Calu3 (cell line): ENCODE data around the gene NTRK2. TPM values are rescaled to one million over a fixed set of nuclear protein-coding genes. Genes with fewer than 3 reads are reported as not detected.

Experiments
- BruUV-seq: library from RNA; stranded (reverse); fragments of 400-500 nt; replicated peaks from 2 replicates; lab custom pipeline; 2021; lab: Mats Ljungman, UMichigan
- CTCF ChIA-PET: fragments of 300-600 bp; sonication (Branson Sonifier 250); formaldehyde crosslinking; loops from one replicate; lab custom pipeline; 2022; ENCODE audit warnings: antibody characterized with exemption; lab: Charles Lee
- DNase-seq: peaks from one replicate; pipeline ENCODE4 v3.0.0; 2022
- H3K27ac Mint-ChIP-seq: one replicate; pipeline ENCODE4 v1.8.0; 2022; ENCODE audit warnings: mixed read lengths; ENCODE audit not compliant: unreplicated experiment
- H3K27me3 Mint-ChIP-seq: one replicate; pipeline ENCODE4 v1.8.0; 2022; ENCODE audit warnings: mixed read lengths; ENCODE audit not compliant: unreplicated experiment
- H3K36me3 Mint-ChIP-seq: one replicate; pipeline ENCODE4 v1.8.0; 2022; ENCODE audit warnings: mild to moderate bottlenecking, moderate library complexity, mixed read lengths; ENCODE audit not compliant: insufficient read depth, unreplicated experiment
- H3K4me1 Mint-ChIP-seq: one replicate; pipeline ENCODE4 v1.8.0; 2022; ENCODE audit warnings: mild to moderate bottlenecking, low read depth, mixed read lengths; ENCODE audit not compliant: unreplicated experiment
- H3K4me3 Mint-ChIP-seq: one replicate; pipeline ENCODE4 v1.8.0; 2022; ENCODE audit warnings: mild to moderate bottlenecking, low read depth, moderate library complexity, mixed read lengths; ENCODE audit not compliant: unreplicated experiment
- H3K9me3 Mint-ChIP-seq: one replicate; pipeline ENCODE4 v1.8.0; 2022; ENCODE audit warnings: low read depth, mixed read lengths; ENCODE audit not compliant: unreplicated experiment
- intact Hi-C: fragments of 100-400 bp; cut with micrococcal nuclease; formaldehyde crosslinking; loops from one replicate; pipeline ENCODE4 v1.10.0; 2022; ENCODE audit not compliant: unreplicated experiment
- total RNA-seq: library from RNA; stranded (reverse); gene quantifications from 2 replicates; pipeline ENCODE4 v1.2.3, GENCODE V29; 2022
- TF ChIP-seq, protein P1 (sequence below): fragments of 200-600 bp; IDR thresholded peaks from one replicate; pipeline ENCODE4 v1.8.0; 2022; ENCODE audit warnings: antibody characterized with exemption; ENCODE audit not compliant: unreplicated experiment

The NTRK2 gene
- total RNA-seq, 1 experiment from 2014 or later: 2.1 TPM

DNA sequence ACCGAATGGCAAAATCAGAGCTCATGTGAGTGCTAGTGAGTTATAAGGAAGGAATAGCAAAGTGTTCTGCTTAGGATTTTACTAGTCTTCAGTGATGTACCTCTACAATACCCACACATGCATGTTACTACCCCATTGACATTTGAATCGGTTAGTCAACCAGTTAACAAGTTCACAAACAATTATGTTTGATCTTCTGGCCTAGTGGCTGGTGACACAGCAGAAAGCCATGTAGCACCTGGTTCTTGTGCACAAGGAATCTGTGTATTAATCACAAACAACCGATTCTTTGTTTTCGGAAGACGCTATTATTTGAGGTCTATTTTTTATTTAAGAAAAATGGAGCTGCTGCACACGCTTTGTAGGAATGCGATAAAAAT lies 41.9 kb downstream of the NTRK2 start:
- Mint-ChIP-seq H3K36me3 (peaks cover 20% of the 10 kb centered on the region), H3K27ac (peak overlapping the region; percentile 84), H3K27me3 (no peaks in the 10 kb centered on the region), H3K4me3 (peak overlapping the region; percentile 56), H3K4me1 (peaks cover 54% of the 10 kb centered on the region), H3K9me3 (no peaks in the 10 kb centered on the region)
- intact Hi-C loops: loop anchor here (5.0 kb wide), 2 partner anchors 46 to 71 kb away; no protein-coding TSS in a partner anchor
- CTCF ChIA-PET: no interaction called here
- BruUV-seq: no TSS peak
- DNase-seq: peak; percentile 47
- TF ChIP-seq, protein P1, sequence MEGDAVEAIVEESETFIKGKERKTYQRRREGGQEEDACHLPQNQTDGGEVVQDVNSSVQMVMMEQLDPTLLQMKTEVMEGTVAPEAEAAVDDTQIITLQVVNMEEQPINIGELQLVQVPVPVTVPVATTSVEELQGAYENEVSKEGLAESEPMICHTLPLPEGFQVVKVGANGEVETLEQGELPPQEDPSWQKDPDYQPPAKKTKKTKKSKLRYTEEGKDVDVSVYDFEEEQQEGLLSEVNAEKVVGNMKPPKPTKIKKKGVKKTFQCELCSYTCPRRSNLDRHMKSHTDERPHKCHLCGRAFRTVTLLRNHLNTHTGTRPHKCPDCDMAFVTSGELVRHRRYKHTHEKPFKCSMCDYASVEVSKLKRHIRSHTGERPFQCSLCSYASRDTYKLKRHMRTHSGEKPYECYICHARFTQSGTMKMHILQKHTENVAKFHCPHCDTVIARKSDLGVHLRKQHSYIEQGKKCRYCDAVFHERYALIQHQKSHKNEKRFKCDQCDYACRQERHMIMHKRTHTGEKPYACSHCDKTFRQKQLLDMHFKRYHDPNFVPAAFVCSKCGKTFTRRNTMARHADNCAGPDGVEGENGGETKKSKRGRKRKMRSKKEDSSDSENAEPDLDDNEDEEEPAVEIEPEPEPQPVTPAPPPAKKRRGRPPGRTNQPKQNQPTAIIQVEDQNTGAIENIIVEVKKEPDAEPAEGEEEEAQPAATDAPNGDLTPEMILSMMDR: no peak

DNA sequence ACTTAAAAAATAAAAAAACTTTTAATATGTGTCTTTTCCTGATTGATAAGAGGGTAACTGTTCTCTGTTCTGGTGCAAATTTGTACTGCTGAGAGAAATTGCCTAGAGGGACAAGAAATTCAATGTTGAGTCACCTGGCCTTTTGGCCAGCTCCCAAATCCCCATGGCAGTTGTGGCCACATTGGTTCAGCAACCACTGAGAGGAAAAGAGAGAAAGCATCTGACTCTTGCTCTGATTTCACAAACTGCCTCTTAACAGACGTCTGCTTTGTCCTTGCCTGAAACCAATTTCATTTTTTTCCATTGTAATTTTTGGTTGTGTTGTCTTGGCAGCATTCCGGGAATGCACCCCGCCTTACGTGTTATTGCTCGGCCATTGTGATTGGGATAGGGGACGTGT lies 42.4 kb downstream of the NTRK2 start:
- Mint-ChIP-seq H3K27ac (peak overlapping the region; percentile 84), H3K36me3 (peaks cover 20% of the 10 kb centered on the region), H3K4me1 (peaks cover 54% of the 10 kb centered on the region), H3K27me3 (no peaks in the 10 kb centered on the region), H3K4me3 (peak overlapping the region; percentile 56), H3K9me3 (no peaks in the 10 kb centered on the region)
- CTCF ChIA-PET: no interaction called here
- TF ChIP-seq, protein P1: no peak
- DNase-seq: peak; percentile 82
- no TSS peak for BruUV-seq
- intact Hi-C loops: loop anchor here (5.0 kb wide), 2 partner anchors 45 to 70 kb away; no protein-coding TSS in a partner anchor

DNA sequence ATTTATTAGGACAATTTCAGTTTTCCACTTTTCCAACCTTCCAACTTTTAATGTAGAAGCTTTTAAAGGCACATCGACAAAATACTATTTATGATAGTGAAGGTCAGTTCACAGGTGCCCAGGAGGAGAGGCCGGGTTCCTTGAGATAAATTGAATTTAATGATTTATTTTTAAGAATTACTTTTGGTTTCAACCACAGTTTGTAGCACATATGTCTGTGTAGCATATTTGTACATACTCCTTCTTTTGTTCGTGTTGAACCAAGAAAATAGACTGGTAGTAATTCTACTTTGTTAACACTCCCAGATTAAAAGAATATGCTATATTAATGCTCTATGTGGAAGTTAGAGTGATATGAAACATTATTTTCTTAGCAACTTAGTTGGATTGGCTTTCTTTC lies 46.7 kb downstream of the NTRK2 start:
- peaks cover 5% of the 10 kb centered on the region for H3K36me3 Mint-ChIP-seq
- H3K9me3 Mint-ChIP-seq: no peaks in the 10 kb centered on the region
- H3K4me1 Mint-ChIP-seq: peaks cover 24% of the 10 kb centered on the region
- TF ChIP-seq, protein P1: no peak
- CTCF ChIA-PET: no interaction called here
- DNase-seq: no peak
- no TSS peak for BruUV-seq
- H3K27me3 Mint-ChIP-seq: no peaks in the 10 kb centered on the region
- H3K4me3 Mint-ChIP-seq: no peak overlapping the region
- no peak overlapping the region for H3K27ac Mint-ChIP-seq
- intact Hi-C loops: no loop called here

DNA sequence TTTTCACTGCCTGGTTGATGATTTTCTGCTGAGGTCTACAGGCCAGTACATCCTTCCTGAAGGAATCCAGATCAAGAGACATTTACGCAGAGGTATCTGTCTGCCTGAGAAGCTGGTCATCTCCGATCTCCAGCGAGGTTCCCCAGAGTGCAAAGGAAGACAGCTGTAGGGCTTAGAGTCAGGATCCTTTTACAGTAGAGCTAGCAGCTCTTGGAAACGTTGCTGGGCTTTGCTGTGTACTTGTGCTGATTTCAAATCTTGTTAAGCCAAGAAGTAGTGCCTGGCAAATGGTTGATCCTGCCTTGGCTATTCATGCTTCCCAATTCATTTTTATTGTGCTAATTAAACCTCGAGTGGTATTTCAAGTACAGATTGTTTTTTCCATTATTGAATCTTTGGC lies 48.9 kb downstream of the NTRK2 start:
- TF ChIP-seq, protein P1: no peak
- no peaks in the 10 kb centered on the region for H3K36me3 Mint-ChIP-seq
- CTCF ChIA-PET: no interaction called here
- H3K4me3 Mint-ChIP-seq: no peak overlapping the region
- intact Hi-C loops: no loop called here
- DNase-seq: no peak
- no peaks in the 10 kb centered on the region for H3K27me3 Mint-ChIP-seq
- no TSS peak for BruUV-seq
- no peaks in the 10 kb centered on the region for H3K9me3 Mint-ChIP-seq
- no peak overlapping the region for H3K27ac Mint-ChIP-seq
- H3K4me1 Mint-ChIP-seq: peaks cover 6% of the 10 kb centered on the region
